Caco-2 (cell line): ENCODE results near the gene BBOX1. TPM values are rescaled to one million over a fixed set of nuclear protein-coding genes. Genes with fewer than 3 reads are reported as not detected.

Experiments
- BruUV-seq: library from RNA; stranded (reverse); fragments of 400-500 nt; replicated peaks from 2 replicates; lab custom pipeline; 2021; lab: Mats Ljungman, UMichigan
- CTCF ChIA-PET: fragments of 300-600 bp; sonication (Branson Sonifier 250); formaldehyde crosslinking; loops from one replicate; lab custom pipeline; 2022; ENCODE audit warnings: antibody characterized with exemption; lab: Charles Lee
- POLR2A ChIA-PET: fragments of 300-600 bp; sonication (Branson Sonifier 250); formaldehyde crosslinking; loops from one replicate; lab custom pipeline; 2022; ENCODE audit warnings: antibody characterized with exemption; lab: Charles Lee
- DNase-seq, 2 experiments: peaks; one replicate each; pipeline versions ENCODE4 v3.0.0 to v3.0.0-alpha.2; 2020 to 2022
- H3K27me3 ChIP-seq: replicated peaks from 2 replicates; pipeline ENCODE4 v1.6.0; 2011; ENCODE audit warnings: low read length; ENCODE audit not compliant: control insufficient read depth, insufficient read depth
- H3K36me3 ChIP-seq: 2 replicates; pipeline ENCODE4 v1.5.1; 2011; ENCODE audit warnings: low read length; ENCODE audit not compliant: control insufficient read depth, insufficient read depth
- H3K4me1 ChIP-seq: fragments of 250-450 bp; sonication (Bioruptor Pico); 2 replicates; pipeline ENCODE4 v1.5.1; 2020; ENCODE audit warnings: mild to moderate bottlenecking
- H3K4me3 ChIP-seq: 2 replicates; pipeline ENCODE4 v1.5.1; 2011; ENCODE audit warnings: low read depth, mild to moderate bottlenecking, control low read depth, low read length
- H3K9me3 ChIP-seq: fragments of 250-450 bp; sonication (Bioruptor Pico); 2 replicates; pipeline ENCODE4 v1.5.1; 2020; ENCODE audit warnings: mild to moderate bottlenecking, moderate library complexity
- H3K27ac Mint-ChIP-seq: one replicate; pipeline ENCODE4 v1.8.0; 2022; ENCODE audit warnings: mixed read lengths; ENCODE audit not compliant: unreplicated experiment
- H3K27me3 Mint-ChIP-seq: one replicate; pipeline ENCODE4 v1.8.0; 2022; ENCODE audit warnings: mixed read lengths; ENCODE audit not compliant: insufficient read depth, unreplicated experiment
- H3K36me3 Mint-ChIP-seq: one replicate; pipeline ENCODE4 v1.8.0; 2022; ENCODE audit warnings: mild to moderate bottlenecking, mixed read lengths; ENCODE audit not compliant: insufficient read depth, unreplicated experiment
- H3K4me1 Mint-ChIP-seq: one replicate; pipeline ENCODE4 v1.8.0; 2022; ENCODE audit warnings: low read depth, mixed read lengths; ENCODE audit not compliant: unreplicated experiment
- H3K4me3 Mint-ChIP-seq: one replicate; pipeline ENCODE4 v1.8.0; 2022; ENCODE audit warnings: mild to moderate bottlenecking, moderate library complexity, mixed read lengths; ENCODE audit not compliant: unreplicated experiment
- H3K9me3 Mint-ChIP-seq: one replicate; pipeline ENCODE4 v1.8.0; 2022; ENCODE audit warnings: mixed read lengths; ENCODE audit not compliant: unreplicated experiment
- CTCF ChIP-seq, 2 experiments: fragments of 200-600 bp in 1 of 2; IDR thresholded peaks; 1 replicate in 1 of 2; 2 replicates in 1 of 2; pipeline versions ENCODE4 v1.5.1 to v1.8.0; 2011 to 2022; ENCODE audit warnings: antibody characterized with exemption in 1 of 2, control low read depth in 1 of 2, inconsistent platforms in 1 of 2, low read depth in 1 of 2, low read length in 1 of 2, mild to moderate bottlenecking in 1 of 2, moderate library complexity in 1 of 2; ENCODE audit not compliant: insufficient read depth in 1 of 2, severe bottlenecking in 1 of 2, unreplicated experiment in 1 of 2
- intact Hi-C: fragments of 100-400 bp; cut with micrococcal nuclease; formaldehyde crosslinking; loops from one replicate; pipeline ENCODE4 v1.10.0; 2022; ENCODE audit not compliant: unreplicated experiment
- total RNA-seq: library from RNA; stranded (reverse); gene quantifications from 2 replicates; pipeline ENCODE4 v1.2.3, GENCODE V29; 2022

Gene BBOX1
- total RNA-seq, 1 experiment from 2014 or later = not detected

- peaks cover 3% of the 10 kb centered on the region; the same call in 1 of the 2 replicates for H3K9me3 ChIP-seq
- no TSS peak for BruUV-seq
- TF ChIP-seq CTCF (IDR thresholded peaks at IDR 0.05; ENCODE audit: insufficient read depth in 1 of 2, low read depth in 1 of 2, low read length in 1 of 2, severe bottlenecking in 1 of 2, unreplicated experiment in 1 of 2) = no peak
- Mint-ChIP-seq H3K4me1 (no peaks in the 10 kb centered on the region), H3K27ac (no peak overlapping the region), H3K27me3 (peaks cover under 1% of the 10 kb centered on the region), H3K36me3 (no peaks in the 10 kb centered on the region), H3K9me3 (no peaks in the 10 kb centered on the region), H3K4me3 (no peak overlapping the region)
- intact Hi-C loops = no loop called here
- no peaks in the 10 kb centered on the region for H3K36me3 ChIP-seq
- ChIA-PET CTCF (no interaction called here), POLR2A (no interaction called here)
- DNase-seq = no peak
- no peak overlapping the region for H3K4me3 ChIP-seq
- no peaks in the 10 kb centered on the region for H3K4me1 ChIP-seq
- no peaks in the 10 kb centered on the region for H3K27me3 ChIP-seq
Measured at GRCh38 chr11:27083782-27084181, 43.2 kb downstream of the BBOX1 start.

GRCh38 chr11:27084518-27084917 is 43.9 kb downstream of the BBOX1 start:
- ChIA-PET CTCF (no interaction called here), POLR2A (no interaction called here)
- no peaks in the 10 kb centered on the region for H3K27me3 Mint-ChIP-seq
- no peaks in the 10 kb centered on the region for H3K27me3 ChIP-seq
- peaks cover under 1% of the 10 kb centered on the region for H3K9me3 Mint-ChIP-seq
- peaks cover 3% of the 10 kb centered on the region; the same call in 1 of the 2 replicates for H3K9me3 ChIP-seq
- H3K36me3 ChIP-seq = no peaks in the 10 kb centered on the region
- H3K27ac Mint-ChIP-seq = no peak overlapping the region
- no peak overlapping the region for H3K4me3 Mint-ChIP-seq
- intact Hi-C loops = no loop called here
- no TSS peak for BruUV-seq
- no peak for TF ChIP-seq CTCF (IDR thresholded peaks at IDR 0.05; ENCODE audit: insufficient read depth in 1 of 2, low read depth in 1 of 2, low read length in 1 of 2, severe bottlenecking in 1 of 2, unreplicated experiment in 1 of 2)
- no peak overlapping the region for H3K4me3 ChIP-seq
- DNase-seq = no peak
- no peaks in the 10 kb centered on the region for H3K4me1 Mint-ChIP-seq
- no peaks in the 10 kb centered on the region for H3K36me3 Mint-ChIP-seq
- no peaks in the 10 kb centered on the region for H3K4me1 ChIP-seq

GRCh38 chr11:27085111-27085510 is 44.5 kb downstream of the BBOX1 start:
- no peak for DNase-seq
- Histone ChIP-seq H3K4me3 (no peak overlapping the region), H3K4me1 (no peaks in the 10 kb centered on the region), H3K27me3 (no peaks in the 10 kb centered on the region), H3K36me3 (no peaks in the 10 kb centered on the region), H3K9me3 (peaks cover 3% of the 10 kb centered on the region; the same call in 1 of the 2 replicates)
- BruUV-seq = no TSS peak
- Mint-ChIP-seq H3K9me3 (peaks cover 7% of the 10 kb centered on the region), H3K36me3 (no peaks in the 10 kb centered on the region), H3K27ac (no peak overlapping the region), H3K27me3 (no peaks in the 10 kb centered on the region), H3K4me3 (no peak overlapping the region), H3K4me1 (no peaks in the 10 kb centered on the region)
- ChIA-PET POLR2A (no interaction called here), CTCF (no interaction called here)
- no peak for TF ChIP-seq CTCF (IDR thresholded peaks at IDR 0.05; ENCODE audit: insufficient read depth in 1 of 2, low read depth in 1 of 2, low read length in 1 of 2, severe bottlenecking in 1 of 2, unreplicated experiment in 1 of 2)
- intact Hi-C loops = no loop called here
